Esophagus squamous epithelium (tissue), 5 donors: ENCODE data around the gene PTN. TPM values are rescaled to one million over a fixed set of nuclear protein-coding genes. Genes with fewer than 3 reads are reported as not detected.
A peak's percentile ranks its signal among the peaks of the same experiment; 100 is the strongest.
"Not testable (repeated sequence)": the region's sequence is repeated elsewhere in the genome, so short reads cannot be mapped to it uniquely, and the experiment has no call there.

Experiments used
- DNase-seq: peaks from one replicate; lab custom pipeline; 2025; lab: John Stamatoyannopoulos, UW
- H3K27ac ChIP-seq, 4 donors: fragments of 200-600 bp; sonication (generic); one replicate each; pipeline ENCODE4 v1.5.1; 2016 to 2019; ENCODE audit warnings: mild to moderate bottlenecking in 1 of 4
- H3K27me3 ChIP-seq, 4 donors: fragments of 200-600 bp; sonication (generic); 1 replicate in 3 of 4; 2 replicates in 1 of 4; pipeline versions ENCODE4 v1.5.1 to v1.6.0; 2017 to 2021; ENCODE audit warnings: antibody characterized with exemption in 1 of 4
- H3K36me3 ChIP-seq, 3 donors: fragments of 200-600 bp; sonication (generic); one replicate each; pipeline ENCODE4 v1.5.1; 2016 to 2019
- H3K4me1 ChIP-seq, 3 donors: fragments of 200-600 bp; sonication (generic); one replicate each; pipeline ENCODE4 v1.5.1; 2017 to 2019
- H3K4me3 ChIP-seq, 4 donors: fragments of 200-600 bp; sonication (generic); 1 replicate in 3 of 4; 2 replicates in 1 of 4; pipeline ENCODE4 v1.5.1; 2016 to 2019; ENCODE audit warnings: mild to moderate bottlenecking in 2 of 4, moderate library complexity in 1 of 4
- H3K9me3 ChIP-seq, 3 donors: fragments of 200-600 bp; sonication (generic); one replicate each; pipeline ENCODE4 v1.5.1; 2016 to 2019
- CTCF ChIP-seq, 6 experiments: fragments of 450-650 bp in 4 of 6; fragments of 200-600 bp in 2 of 6; sonication (generic) in 2 of 6; IDR thresholded peaks; one replicate each; pipeline ENCODE4 v1.5.1; 2016 to 2019; ENCODE audit warnings: antibody characterized with exemption in 6 of 6, mild to moderate bottlenecking in 4 of 6, moderate library complexity in 4 of 6
- POLR2A ChIP-seq, 4 donors: fragments of 450-650 bp; IDR thresholded peaks; one replicate each; pipeline ENCODE4 v1.6.1; 2017; ENCODE audit warnings: antibody characterized with exemption in 4 of 4, mild to moderate bottlenecking in 4 of 4, moderate library complexity in 3 of 4
- WGBS, 2 donors: methylation state at CpG; one replicate each; pipeline ENCODE4 v1.1.5; 2018; 5-methylcytosine and 5-hydroxymethylcytosine counted together
- intact Hi-C: fragments of 100-400 bp; cut with DNase I; formaldehyde crosslinking; loops from one replicate; pipeline ENCODE4 v1.15.0; 2022
- small RNA-seq, 4 donors: library from RNA; depleted of rRNA; stranded (forward); fragments of <200 nt; gene quantifications; one replicate each; pipeline ENCODE3, GENCODE V24; 2016
- total RNA-seq, 4 donors: library from RNA; depleted of rRNA; stranded (reverse); fragments of >200 nt; gene quantifications; one replicate each; pipeline ENCODE4 v1.1.0, GENCODE V29; 2016
- donor health status: DM: yes; HTN: yes; CAD: no.

The PTN gene
- total RNA-seq, 4 donors from 2014 or later: 22.4 to 95.9 (median 82.9) TPM

DNA sequence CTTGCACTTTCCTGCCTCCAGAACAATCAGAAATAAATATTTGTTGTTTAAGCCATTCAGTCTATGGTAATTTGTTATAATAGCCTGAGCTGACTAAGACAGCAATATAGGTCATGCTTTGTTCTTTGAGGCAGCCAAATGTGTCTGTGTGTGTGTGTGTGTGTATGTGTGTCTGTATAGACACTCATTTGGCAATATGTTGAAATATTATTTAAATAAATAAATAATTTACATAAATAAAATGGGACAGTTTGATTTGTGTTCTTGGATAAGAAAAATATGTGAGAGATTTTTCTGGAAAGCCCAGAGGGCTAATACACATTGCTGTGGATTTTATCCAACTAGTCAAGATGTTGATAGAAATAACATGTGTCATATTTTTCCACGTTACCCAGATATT lies 140.2 kb downstream of the PTN start:
- no peaks in the 10 kb centered on the region for H3K27me3 ChIP-seq
- no peak for TF ChIP-seq POLR2A (IDR thresholded peaks at IDR 0.05)
- no peak for TF ChIP-seq CTCF (IDR thresholded peaks at IDR 0.05)
- no peaks in the 10 kb centered on the region for H3K36me3 ChIP-seq
- no peak overlapping the region for H3K4me3 ChIP-seq
- H3K9me3 ChIP-seq: no peaks in the 10 kb centered on the region
- no peak overlapping the region for H3K27ac ChIP-seq
- WGBS, 2 donors: 14 to 33% methylated on average over 1 of the region's 1 CpG
- H3K4me1 ChIP-seq: peaks cover 0 to 24% (median 7%) of the 10 kb centered on the region in 3 donors
- no peak for DNase-seq
- intact Hi-C loops: no loop called here

DNA sequence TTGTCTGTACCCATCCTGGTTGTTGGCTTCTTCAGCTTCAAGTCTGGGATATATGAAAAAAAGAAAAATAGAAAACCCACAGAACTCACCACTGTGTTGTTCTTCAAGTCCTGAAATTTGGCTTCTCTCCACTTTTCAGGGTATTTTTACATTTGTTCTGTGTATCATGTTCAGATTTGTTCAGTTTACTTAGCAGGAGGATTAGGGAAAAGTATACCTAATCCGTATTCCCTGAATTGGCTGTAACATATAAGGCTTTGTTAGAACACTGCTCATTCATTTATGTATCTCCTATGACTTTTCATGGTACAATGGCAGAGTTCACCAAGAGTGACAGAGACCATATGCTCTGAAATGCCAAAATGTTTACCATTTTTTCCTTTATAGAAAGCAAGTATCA lies 146.9 kb downstream of the PTN start:
- no peak for DNase-seq
- peaks cover 9 to 32% (median 9%) of the 10 kb centered on the region in 3 donors for H3K4me1 ChIP-seq
- H3K27me3 ChIP-seq: no peaks in the 10 kb centered on the region
- H3K4me3 ChIP-seq: peak overlapping the region in 1 of 4 donors; percentile 8
- no peaks in the 10 kb centered on the region for H3K36me3 ChIP-seq
- no peaks in the 10 kb centered on the region for H3K9me3 ChIP-seq
- no peak for TF ChIP-seq CTCF (IDR thresholded peaks at IDR 0.05)
- 26 to 30% methylated on average over 1 of the region's 1 CpG for WGBS, 2 donors
- intact Hi-C loops: no loop called here
- peak overlapping the region in 3 of 4 donors; percentile 59 to 77 (median 76) for H3K27ac ChIP-seq

GRCh38 chr7:137195996-137196395 lies 147.5 kb downstream of the PTN start:
- TF ChIP-seq POLR2A (IDR thresholded peaks at IDR 0.05): no peak
- no peak for TF ChIP-seq CTCF (IDR thresholded peaks at IDR 0.05)

GRCh38 chr7:137181619-137182018 lies 161.9 kb downstream of the PTN start:
- H3K4me1 ChIP-seq, H3K36me3 ChIP-seq, H3K27me3 ChIP-seq, H3K4me3 ChIP-seq, H3K27ac ChIP-seq, H3K9me3 ChIP-seq, intact Hi-C loops, DNase-seq: not testable (repeated sequence)
- WGBS, 2 donors: 94 to 97% methylated on average over 20 to 25 of the region's 25 CpGs

More at GRCh38 chr7:137195996-137196395, 147.5 kb downstream of the PTN start:
- H3K36me3 ChIP-seq: peaks cover 0 to 3% (median 0%) of the 10 kb centered on the region in 3 donors
- intact Hi-C loops: no loop called here
- DNase-seq: no peak
- H3K4me3 ChIP-seq: peak overlapping the region in 1 of 4 donors; percentile 8
- H3K27me3 ChIP-seq: no peaks in the 10 kb centered on the region
- no peaks in the 10 kb centered on the region for H3K9me3 ChIP-seq
- WGBS, 2 donors: 45 to 60% methylated on average over 2 of the region's 2 CpGs
- H3K27ac ChIP-seq: peak overlapping the region in 3 of 4 donors; percentile 59 to 77 (median 76)
- peaks cover 9 to 32% (median 9%) of the 10 kb centered on the region in 3 donors for H3K4me1 ChIP-seq

Small RNAs within 50 kb of the gene (small RNA-seq; reads per million reads assigned to genes)
- gene RF00136: 0.41 to 1.0 (median 0.82) reads per million in 4 donors
